DOHH2 (cell line): ENCODE measurements around the gene TMTC3.
"Not testable (repeated sequence)": the region's sequence is repeated elsewhere in the genome, so short reads cannot be mapped to it uniquely, and the experiment has no call there.

ENCODE experiments used
- EZH2phosphoT487 ChIP-seq: fragments of 200-600 bp; sonication (generic); IDR thresholded peaks from 2 replicates; pipeline ENCODE4 v1.6.1; 2017; ENCODE audit warnings: borderline replicate concordance, mild to moderate bottlenecking, antibody characterized with exemption, low read length, moderate library complexity, mixed read lengths
- TF ChIP-seq, protein P1 (sequence below): fragments of 200-600 bp; sonication (generic); IDR thresholded peaks from one replicate; pipeline ENCODE4 v1.5.1; 2014; ENCODE audit warnings: antibody characterized with exemption, mild to moderate bottlenecking, low read depth, low read length; ENCODE audit not compliant: poor library complexity, severe bottlenecking

DNA sequence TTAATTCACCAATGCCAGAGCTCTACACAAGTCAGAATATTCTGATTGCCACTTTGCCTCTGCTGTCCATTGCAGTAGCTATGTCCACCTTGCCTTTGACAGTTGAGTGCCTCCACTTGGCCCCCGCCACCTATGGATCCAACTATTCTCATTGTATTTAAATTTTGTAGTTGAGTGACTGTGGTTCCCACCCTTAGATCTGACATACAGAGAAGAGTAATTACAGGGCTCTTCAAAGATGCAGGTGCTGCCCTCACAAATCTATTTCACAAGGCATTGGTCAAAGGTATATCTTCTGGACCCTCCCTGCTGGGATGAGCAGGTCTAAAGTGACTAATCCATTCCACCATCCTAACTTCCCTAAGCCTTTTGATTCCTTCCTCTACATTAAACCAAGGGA lies 68.2 kb downstream of the TMTC3 start:
- TF ChIP-seq, protein P1, sequence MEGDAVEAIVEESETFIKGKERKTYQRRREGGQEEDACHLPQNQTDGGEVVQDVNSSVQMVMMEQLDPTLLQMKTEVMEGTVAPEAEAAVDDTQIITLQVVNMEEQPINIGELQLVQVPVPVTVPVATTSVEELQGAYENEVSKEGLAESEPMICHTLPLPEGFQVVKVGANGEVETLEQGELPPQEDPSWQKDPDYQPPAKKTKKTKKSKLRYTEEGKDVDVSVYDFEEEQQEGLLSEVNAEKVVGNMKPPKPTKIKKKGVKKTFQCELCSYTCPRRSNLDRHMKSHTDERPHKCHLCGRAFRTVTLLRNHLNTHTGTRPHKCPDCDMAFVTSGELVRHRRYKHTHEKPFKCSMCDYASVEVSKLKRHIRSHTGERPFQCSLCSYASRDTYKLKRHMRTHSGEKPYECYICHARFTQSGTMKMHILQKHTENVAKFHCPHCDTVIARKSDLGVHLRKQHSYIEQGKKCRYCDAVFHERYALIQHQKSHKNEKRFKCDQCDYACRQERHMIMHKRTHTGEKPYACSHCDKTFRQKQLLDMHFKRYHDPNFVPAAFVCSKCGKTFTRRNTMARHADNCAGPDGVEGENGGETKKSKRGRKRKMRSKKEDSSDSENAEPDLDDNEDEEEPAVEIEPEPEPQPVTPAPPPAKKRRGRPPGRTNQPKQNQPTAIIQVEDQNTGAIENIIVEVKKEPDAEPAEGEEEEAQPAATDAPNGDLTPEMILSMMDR, result not testable (repeated sequence)
- not testable (repeated sequence) for TF ChIP-seq EZH2phosphoT487
